Panc1 (cell line): ENCODE results near the gene TSPAN17. TPM values are rescaled to one million over a fixed set of nuclear protein-coding genes. Genes with fewer than 3 reads are reported as not detected.

Experiments
- ATAC-seq: fragments of 200-7000 bp; cut with Tn5 transposase; 2 replicates; pipeline ENCODE4 v1.9.1; 2020; ENCODE audit warnings: mild to moderate bottlenecking, moderate library complexity
- BruUV-seq: library from RNA; stranded (reverse); fragments of 400-500 nt; replicated peaks from 2 replicates; lab custom pipeline; 2021; lab: Mats Ljungman, UMichigan
- CTCF ChIA-PET: fragments of 300-600 bp; sonication (Branson Sonifier 250); formaldehyde crosslinking; loops from one replicate; lab custom pipeline; 2022; ENCODE audit warnings: antibody characterized with exemption; lab: Charles Lee
- POLR2A ChIA-PET: fragments of 300-600 bp; sonication (Branson Sonifier 250); formaldehyde crosslinking; loops from one replicate; lab custom pipeline; 2022; ENCODE audit warnings: antibody characterized with exemption; lab: Charles Lee
- DNase-seq: peaks from one replicate; pipeline ENCODE4 v3.0.0-alpha.2; 2010; ENCODE audit warnings: low read depth, low spot score
- H3K27ac ChIP-seq: 2 replicates; pipeline ENCODE4 v1.5.1; 2011; ENCODE audit warnings: mild to moderate bottlenecking, low read length, inconsistent platforms
- H3K27me3 ChIP-seq: fragments of 200-500 bp; sonication (Bioruptor generic); 2 replicates; pipeline ENCODE4 v1.6.0; 2014; ENCODE audit warnings: low read length, inconsistent platforms; ENCODE audit not compliant: control insufficient read depth, insufficient read depth
- H3K36me3 ChIP-seq: fragments of 200-500 bp; sonication (Bioruptor generic); 2 replicates; pipeline ENCODE4 v1.5.1; 2014; ENCODE audit warnings: inconsistent platforms, mild to moderate bottlenecking, low read length, moderate library complexity; ENCODE audit not compliant: control insufficient read depth, insufficient read depth
- H3K4me1 ChIP-seq: 2 replicates; pipeline ENCODE4 v1.5.1; 2011; ENCODE audit warnings: inconsistent platforms, mild to moderate bottlenecking, low read length, moderate library complexity; ENCODE audit not compliant: control insufficient read depth, insufficient read depth
- H3K4me3 ChIP-seq, 2 experiments: 2 replicates each; pipeline ENCODE4 v1.5.1; 2011 to 2012; ENCODE audit warnings: low read depth in 2 of 2, low read length in 2 of 2, mild to moderate bottlenecking in 2 of 2, inconsistent platforms in 1 of 2, moderate library complexity in 1 of 2
- H3K9me3 ChIP-seq: fragments of 200-500 bp; sonication (Bioruptor generic); 2 replicates; pipeline ENCODE4 v1.5.1; 2014; ENCODE audit warnings: low read depth, mild to moderate bottlenecking, inconsistent platforms, low read length, moderate library complexity; ENCODE audit not compliant: control insufficient read depth, insufficient read depth
- POLR2AphosphoS5 ChIP-seq: IDR thresholded peaks from 2 replicates; pipeline ENCODE4 v1.6.1; 2012; ENCODE audit warnings: mild to moderate bottlenecking, low read depth, low read length, moderate library complexity
- SIN3A ChIP-seq: IDR thresholded peaks from 2 replicates; pipeline ENCODE4 v1.6.1; 2012; ENCODE audit warnings: low read depth, mild to moderate bottlenecking, low read length, moderate library complexity, borderline replicate concordance; ENCODE audit not compliant: insufficient read depth
- TCF7L2 ChIP-seq: IDR thresholded peaks from 2 replicates; pipeline ENCODE4 v1.6.1; 2011; ENCODE audit warnings: mild to moderate bottlenecking, low read depth, low read length, inconsistent platforms
- in situ Hi-C: cut with HindIII; loops from 2 replicates; pipeline ENCODE4 v1.10.0; 2016; ENCODE audit warnings: low sequenced_read_pairs, low pct_unique_long_range_greater_than_20kb
- intact Hi-C: fragments of 100-400 bp; cut with micrococcal nuclease; formaldehyde crosslinking; loops from one replicate; pipeline ENCODE4 v1.10.0; 2022; ENCODE audit not compliant: unreplicated experiment
- total RNA-seq: library from RNA; stranded (reverse); gene quantifications from one replicate; pipeline ENCODE4 v1.2.1, GENCODE V29; 2021; ENCODE audit not compliant: unreplicated experiment
- TF ChIP-seq, protein P1 (sequence below), 2 experiments: IDR thresholded peaks; 2 replicates each; pipeline ENCODE4 v1.6.1; 2011 to 2012; ENCODE audit warnings: low read depth in 2 of 2, control low read depth in 1 of 2, low read length in 1 of 2, mild to moderate bottlenecking in 1 of 2, moderate library complexity in 1 of 2; ENCODE audit not compliant: insufficient read depth in 1 of 2
- TF ChIP-seq, protein P2 (sequence below): fragments of 450-650 bp; IDR thresholded peaks from 2 replicates; pipeline ENCODE4 v1.5.1; 2017; ENCODE audit warnings: mild to moderate bottlenecking

Gene TSPAN17
- total RNA-seq, 1 experiment from 2014 or later, result 64.7 TPM

DNA sequence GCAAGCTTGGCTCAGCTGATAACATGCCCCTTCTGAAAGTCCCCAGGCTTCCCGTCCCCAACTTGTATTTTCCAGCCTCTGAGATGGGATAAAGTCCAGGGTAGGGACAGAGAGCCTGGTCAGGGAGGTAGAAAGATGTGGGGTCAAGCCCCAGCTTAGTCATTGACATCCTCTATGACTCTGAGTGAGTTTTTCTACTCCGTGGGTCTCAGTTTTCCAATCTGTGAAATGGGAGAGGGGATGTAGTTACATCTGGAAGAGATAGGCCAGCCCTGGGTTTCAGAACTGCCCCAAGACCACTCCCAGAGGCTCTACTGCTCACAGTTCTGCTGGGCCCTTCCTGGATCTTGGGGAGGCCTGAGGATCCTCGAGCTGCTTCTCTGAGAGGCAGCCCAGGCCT, 40.4 kb upstream of the TSPAN17 start:
- Histone ChIP-seq H3K27ac (no peak overlapping the region), H3K36me3 (no peaks in the 10 kb centered on the region), H3K9me3 (no peaks in the 10 kb centered on the region), H3K27me3 (no peaks in the 10 kb centered on the region), H3K4me1 (peaks cover 14% of the 10 kb centered on the region), H3K4me3 (no peak overlapping the region)
- DNase-seq (no peak), ATAC-seq (no peak)
- in situ Hi-C loops (no loop called here), intact Hi-C loops (no loop called here)
- TF ChIP-seq, protein P1, sequence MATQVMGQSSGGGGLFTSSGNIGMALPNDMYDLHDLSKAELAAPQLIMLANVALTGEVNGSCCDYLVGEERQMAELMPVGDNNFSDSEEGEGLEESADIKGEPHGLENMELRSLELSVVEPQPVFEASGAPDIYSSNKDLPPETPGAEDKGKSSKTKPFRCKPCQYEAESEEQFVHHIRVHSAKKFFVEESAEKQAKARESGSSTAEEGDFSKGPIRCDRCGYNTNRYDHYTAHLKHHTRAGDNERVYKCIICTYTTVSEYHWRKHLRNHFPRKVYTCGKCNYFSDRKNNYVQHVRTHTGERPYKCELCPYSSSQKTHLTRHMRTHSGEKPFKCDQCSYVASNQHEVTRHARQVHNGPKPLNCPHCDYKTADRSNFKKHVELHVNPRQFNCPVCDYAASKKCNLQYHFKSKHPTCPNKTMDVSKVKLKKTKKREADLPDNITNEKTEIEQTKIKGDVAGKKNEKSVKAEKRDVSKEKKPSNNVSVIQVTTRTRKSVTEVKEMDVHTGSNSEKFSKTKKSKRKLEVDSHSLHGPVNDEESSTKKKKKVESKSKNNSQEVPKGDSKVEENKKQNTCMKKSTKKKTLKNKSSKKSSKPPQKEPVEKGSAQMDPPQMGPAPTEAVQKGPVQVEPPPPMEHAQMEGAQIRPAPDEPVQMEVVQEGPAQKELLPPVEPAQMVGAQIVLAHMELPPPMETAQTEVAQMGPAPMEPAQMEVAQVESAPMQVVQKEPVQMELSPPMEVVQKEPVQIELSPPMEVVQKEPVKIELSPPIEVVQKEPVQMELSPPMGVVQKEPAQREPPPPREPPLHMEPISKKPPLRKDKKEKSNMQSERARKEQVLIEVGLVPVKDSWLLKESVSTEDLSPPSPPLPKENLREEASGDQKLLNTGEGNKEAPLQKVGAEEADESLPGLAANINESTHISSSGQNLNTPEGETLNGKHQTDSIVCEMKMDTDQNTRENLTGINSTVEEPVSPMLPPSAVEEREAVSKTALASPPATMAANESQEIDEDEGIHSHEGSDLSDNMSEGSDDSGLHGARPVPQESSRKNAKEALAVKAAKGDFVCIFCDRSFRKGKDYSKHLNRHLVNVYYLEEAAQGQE (IDR thresholded peaks at IDR 0.05; ENCODE audit: insufficient read depth in 1 of 2, low read depth in 2 of 2, low read length in 1 of 2), result no peak
- TF ChIP-seq, protein P2, sequence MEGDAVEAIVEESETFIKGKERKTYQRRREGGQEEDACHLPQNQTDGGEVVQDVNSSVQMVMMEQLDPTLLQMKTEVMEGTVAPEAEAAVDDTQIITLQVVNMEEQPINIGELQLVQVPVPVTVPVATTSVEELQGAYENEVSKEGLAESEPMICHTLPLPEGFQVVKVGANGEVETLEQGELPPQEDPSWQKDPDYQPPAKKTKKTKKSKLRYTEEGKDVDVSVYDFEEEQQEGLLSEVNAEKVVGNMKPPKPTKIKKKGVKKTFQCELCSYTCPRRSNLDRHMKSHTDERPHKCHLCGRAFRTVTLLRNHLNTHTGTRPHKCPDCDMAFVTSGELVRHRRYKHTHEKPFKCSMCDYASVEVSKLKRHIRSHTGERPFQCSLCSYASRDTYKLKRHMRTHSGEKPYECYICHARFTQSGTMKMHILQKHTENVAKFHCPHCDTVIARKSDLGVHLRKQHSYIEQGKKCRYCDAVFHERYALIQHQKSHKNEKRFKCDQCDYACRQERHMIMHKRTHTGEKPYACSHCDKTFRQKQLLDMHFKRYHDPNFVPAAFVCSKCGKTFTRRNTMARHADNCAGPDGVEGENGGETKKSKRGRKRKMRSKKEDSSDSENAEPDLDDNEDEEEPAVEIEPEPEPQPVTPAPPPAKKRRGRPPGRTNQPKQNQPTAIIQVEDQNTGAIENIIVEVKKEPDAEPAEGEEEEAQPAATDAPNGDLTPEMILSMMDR, result no peak
- TF ChIP-seq POLR2AphosphoS5, result no peak
- no peak for TF ChIP-seq SIN3A
- no peak for TF ChIP-seq TCF7L2
- ChIA-PET POLR2A (no interaction called here), CTCF (no interaction called here)
- BruUV-seq, result TSS peak; percentile 52

DNA sequence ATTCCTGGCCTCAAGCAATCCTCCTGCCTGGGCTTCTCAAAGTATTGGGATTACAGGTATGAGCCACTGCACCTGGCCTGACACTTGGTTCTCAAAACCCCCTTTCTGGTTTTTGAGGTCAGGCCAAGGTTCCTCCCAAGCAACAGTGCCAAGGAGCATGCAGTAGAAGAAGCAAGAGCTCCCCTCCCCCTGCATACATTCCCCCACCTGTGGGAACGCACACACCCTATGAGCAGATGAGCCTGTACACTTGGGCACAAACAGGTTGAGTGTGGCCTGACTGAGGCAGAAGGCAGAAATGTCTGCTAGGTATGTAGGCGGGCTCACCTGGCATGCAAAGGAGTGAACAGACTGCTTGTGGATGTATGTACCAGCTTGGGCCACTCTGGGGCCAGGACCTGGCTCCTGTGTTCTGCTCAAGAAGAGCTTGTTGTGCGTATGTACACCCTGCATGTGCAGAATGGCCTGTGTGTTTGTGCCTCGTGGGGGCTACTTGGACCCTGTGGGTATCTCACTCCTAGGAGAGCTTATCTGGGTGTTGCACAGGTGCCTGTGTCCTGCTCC, 39.1 kb upstream of the TSPAN17 start:
- H3K36me3 ChIP-seq, result no peaks in the 10 kb centered on the region
- H3K27ac ChIP-seq, result no peak overlapping the region
- TF ChIP-seq TCF7L2 (no peak), POLR2AphosphoS5 (no peak), SIN3A (no peak)
- TF ChIP-seq, protein P2, result no peak
- TF ChIP-seq, protein P1 (IDR thresholded peaks at IDR 0.05; ENCODE audit: insufficient read depth in 1 of 2, low read depth in 2 of 2, low read length in 1 of 2), result no peak
- H3K4me1 ChIP-seq, result peaks cover 14% of the 10 kb centered on the region; the same call in 1 of the 2 replicates
- intact Hi-C loops, result no loop called here
- BruUV-seq, result no TSS peak
- no peaks in the 10 kb centered on the region for H3K9me3 ChIP-seq
- H3K4me3 ChIP-seq, result no peak overlapping the region
- DNase-seq, result no peak
- in situ Hi-C loops, result no loop called here
- no peaks in the 10 kb centered on the region for H3K27me3 ChIP-seq
- no peak for ATAC-seq
- POLR2A ChIA-PET, result no interaction called here
- CTCF ChIA-PET, result no interaction called here
